Natural killer cell treated with Interleukin-12 subunit alpha and Interleukin-12 subunit beta and Interleukin-15 and Interleukin-18, amount 100 ng/mL, for 72 hours (primary cell): ENCODE results near the gene ORMDL3. TPM values are rescaled to one million over a fixed set of nuclear protein-coding genes. Genes with fewer than 3 reads are reported as not detected.
A peak's percentile ranks its signal among the peaks of the same experiment; 100 is the strongest.
"Not testable (repeated sequence)": the region's sequence is repeated elsewhere in the genome, so short reads cannot be mapped to it uniquely, and the experiment has no call there.

ENCODE experiments used
- ATAC-seq, 2 donors: fragments of 150-1000 bp; cut with Tn5 transposase in 1 of 2; sonication (Bioruptor Pico), chemical (Tn5 transposase) in 1 of 2; 2 replicates each; pipeline ENCODE4 v1.10.0; 2021
- DNase-seq: peaks from one replicate; pipeline ENCODE4 v3.0.0; 2022; ENCODE audit warnings: low spot score
- H3K27ac Mint-ChIP-seq, 2 donors: 1 replicate in 1 of 2; 2 replicates in 1 of 2; pipeline ENCODE4 v1.8.0; 2022; ENCODE audit warnings: mixed read lengths in 2 of 2, mild to moderate bottlenecking in 1 of 2, moderate library complexity in 1 of 2
- H3K27me3 Mint-ChIP-seq, 2 donors: 1 replicate in 1 of 2; 2 replicates in 1 of 2; pipeline ENCODE4 v1.8.0; 2022; ENCODE audit warnings: mixed read lengths in 2 of 2
- H3K36me3 Mint-ChIP-seq: one replicate; pipeline ENCODE4 v1.8.0; 2022; ENCODE audit warnings: mixed read lengths
- H3K4me1 Mint-ChIP-seq, 2 donors: 1 replicate in 1 of 2; 2 replicates in 1 of 2; pipeline ENCODE4 v1.8.0; 2022; ENCODE audit warnings: low read depth in 2 of 2, mixed read lengths in 2 of 2, mild to moderate bottlenecking in 1 of 2
- H3K4me3 Mint-ChIP-seq: one replicate; pipeline ENCODE4 v1.8.0; 2022; ENCODE audit warnings: mixed read lengths
- H3K9me3 Mint-ChIP-seq: 2 replicates; pipeline ENCODE4 v1.8.0; 2022; ENCODE audit warnings: mixed read lengths
- total RNA-seq, 2 donors: library from RNA; stranded (reverse); gene quantifications; one replicate each; pipeline ENCODE4 v1.2.3, GENCODE V29; 2022

Gene ORMDL3
- total RNA-seq, 2 donors from 2014 or later = 94.2 to 124 TPM

GRCh38 chr17:39904990-39905288 is 22.5 kb downstream of the ORMDL3 start:
- Mint-ChIP-seq H3K36me3 (peaks cover 8% of the 10 kb centered on the region), H3K27ac (peak overlapping the region; percentile 64 to 90), H3K4me1 (peaks cover 17 to 22% of the 10 kb centered on the region in 2 donors), H3K9me3 (no peaks in the 10 kb centered on the region), H3K4me3 (no peak overlapping the region), H3K27me3 (no peaks in the 10 kb centered on the region)
- ATAC-seq (no peak), DNase-seq (no peak)

GRCh38 chr17:39903158-39903884 is 24.1 kb downstream of the ORMDL3 start:
- Mint-ChIP-seq H3K27ac (peak overlapping the region; percentile 64 to 90), H3K4me3 (peak overlapping the region; percentile 63), H3K27me3 (no peaks in the 10 kb centered on the region), H3K9me3 (no peaks in the 10 kb centered on the region), H3K36me3 (peaks cover 8% of the 10 kb centered on the region), H3K4me1 (peaks cover 17 to 22% of the 10 kb centered on the region in 2 donors)
- ATAC-seq (peak; percentile 91 to 95), DNase-seq (no peak)

GRCh38 chr17:39902027-39902426 is 25.4 kb downstream of the ORMDL3 start:
- not testable (repeated sequence) for DNase-seq, H3K9me3 Mint-ChIP-seq, H3K27ac Mint-ChIP-seq, H3K27me3 Mint-ChIP-seq, H3K4me3 Mint-ChIP-seq, H3K36me3 Mint-ChIP-seq, ATAC-seq
- peaks cover 17 to 22% of the 10 kb centered on the region in 2 donors for H3K4me1 Mint-ChIP-seq

GRCh38 chr17:39899215-39899614 is 28.2 kb downstream of the ORMDL3 start:
- no peak for ATAC-seq
- peaks cover 7 to 17% of the 10 kb centered on the region in 2 donors for H3K4me1 Mint-ChIP-seq
- H3K36me3 Mint-ChIP-seq = no peaks in the 10 kb centered on the region
- no peak overlapping the region for H3K4me3 Mint-ChIP-seq
- H3K27ac Mint-ChIP-seq = no peak overlapping the region
- no peaks in the 10 kb centered on the region for H3K27me3 Mint-ChIP-seq
- no peaks in the 10 kb centered on the region for H3K9me3 Mint-ChIP-seq
- no peak for DNase-seq

GRCh38 chr17:39898088-39898487 is 29.3 kb downstream of the ORMDL3 start:
- H3K36me3 Mint-ChIP-seq = no peaks in the 10 kb centered on the region
- no peak for DNase-seq
- no peak overlapping the region for H3K4me3 Mint-ChIP-seq
- H3K9me3 Mint-ChIP-seq = no peaks in the 10 kb centered on the region
- no peaks in the 10 kb centered on the region for H3K27me3 Mint-ChIP-seq
- ATAC-seq = no peak
- H3K27ac Mint-ChIP-seq = peak overlapping the region in 1 of 2 donors; percentile 25
- peaks cover under 1 to 9% of the 10 kb centered on the region in 2 donors for H3K4me1 Mint-ChIP-seq

DNA sequence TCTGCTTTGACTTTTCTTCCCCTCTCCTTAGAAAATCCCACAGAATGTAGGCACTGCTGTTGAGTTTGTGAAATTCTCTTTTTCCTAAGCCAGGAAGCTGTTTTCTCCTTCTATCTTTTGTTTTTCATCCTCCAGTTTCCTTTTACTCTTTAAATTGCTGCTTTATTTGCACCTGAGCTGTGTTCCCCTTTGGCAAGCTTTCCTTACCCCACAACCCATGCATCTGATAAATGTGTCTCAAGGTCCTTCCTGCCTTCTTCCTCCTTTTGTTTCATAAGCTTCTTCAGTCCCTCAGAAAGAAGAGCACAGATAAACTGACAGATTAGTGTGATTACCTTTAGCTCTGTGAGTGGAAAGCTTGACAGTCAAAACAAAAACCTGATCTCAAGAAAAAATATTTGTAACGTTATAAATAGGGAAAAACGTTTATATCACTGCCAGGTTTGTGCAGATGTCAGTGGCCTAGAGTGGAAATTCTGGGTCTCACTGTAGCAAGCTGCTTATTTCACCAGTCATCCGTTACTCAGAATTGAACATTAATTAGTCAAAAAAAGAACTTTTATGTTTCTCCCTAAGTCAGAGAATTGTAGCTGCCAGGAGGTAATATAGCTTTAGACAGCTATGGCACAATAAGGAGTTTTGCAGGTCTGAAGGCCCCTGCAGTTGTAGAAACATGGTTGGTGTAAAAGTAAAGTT is 32.6 kb downstream of the ORMDL3 start:
- Mint-ChIP-seq H3K4me1 (peaks cover 0 to 7% of the 10 kb centered on the region in 2 donors), H3K9me3 (no peaks in the 10 kb centered on the region), H3K4me3 (peak overlapping the region; percentile 17), H3K27me3 (peaks cover 2 to 7% of the 10 kb centered on the region in 2 donors), H3K36me3 (no peaks in the 10 kb centered on the region), H3K27ac (peak overlapping the region in 1 of 2 donors; percentile 68)
- ATAC-seq (peak in 1 of 2 donors; percentile 41), DNase-seq (no peak)

GRCh38 chr17:39889200-39889599 is 38.2 kb downstream of the ORMDL3 start:
- no peaks in the 10 kb centered on the region for H3K36me3 Mint-ChIP-seq
- no peak overlapping the region for H3K27ac Mint-ChIP-seq
- no peak for DNase-seq
- peaks cover 5 to 7% of the 10 kb centered on the region in 2 donors for H3K27me3 Mint-ChIP-seq
- ATAC-seq = no peak
- no peak overlapping the region for H3K4me3 Mint-ChIP-seq
- no peaks in the 10 kb centered on the region for H3K4me1 Mint-ChIP-seq
- no peaks in the 10 kb centered on the region for H3K9me3 Mint-ChIP-seq

GRCh38 chr17:39887078-39887477 is 40.3 kb downstream of the ORMDL3 start:
- Mint-ChIP-seq H3K27me3 (peaks cover 0 to 3% of the 10 kb centered on the region in 2 donors), H3K27ac (no peak overlapping the region), H3K36me3 (no peaks in the 10 kb centered on the region), H3K4me1 (no peaks in the 10 kb centered on the region), H3K4me3 (no peak overlapping the region), H3K9me3 (no peaks in the 10 kb centered on the region)
- DNase-seq (no peak), ATAC-seq (no peak)

GRCh38 chr17:39886102-39886501 is 41.3 kb downstream of the ORMDL3 start:
- H3K27ac Mint-ChIP-seq, H3K4me3 Mint-ChIP-seq, H3K36me3 Mint-ChIP-seq, H3K4me1 Mint-ChIP-seq, DNase-seq, H3K9me3 Mint-ChIP-seq, H3K27me3 Mint-ChIP-seq, ATAC-seq: not testable (repeated sequence)

DNA sequence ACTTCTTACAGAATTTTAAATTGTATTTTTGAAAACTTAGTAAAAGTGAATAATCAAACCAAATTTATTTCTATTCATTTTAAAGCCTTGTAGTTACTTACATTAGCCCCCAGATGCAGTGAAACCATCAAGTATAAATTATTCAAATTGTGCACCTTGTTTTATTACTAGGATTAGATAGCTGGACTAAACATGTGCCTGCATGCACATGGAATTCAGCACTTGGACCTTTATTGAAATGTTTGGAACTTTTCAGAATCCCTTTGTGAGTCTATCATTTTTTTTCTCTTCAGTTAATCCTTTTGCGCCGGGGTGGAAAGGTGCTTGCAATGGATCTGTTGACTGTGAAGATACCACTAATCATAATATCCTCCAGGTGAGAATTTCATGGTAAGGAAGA is 54.6 kb downstream of the ORMDL3 start:
- DNase-seq (no peak), ATAC-seq (no peak)
- peaks cover 2 to 4% of the 10 kb centered on the region in 2 donors for H3K27me3 Mint-ChIP-seq
- H3K4me1 Mint-ChIP-seq = peaks cover under 1 to 3% of the 10 kb centered on the region in 2 donors
- no peaks in the 10 kb centered on the region for H3K36me3 Mint-ChIP-seq
- H3K27ac Mint-ChIP-seq = no peak overlapping the region
- H3K4me3 Mint-ChIP-seq = no peak overlapping the region
- H3K9me3 Mint-ChIP-seq = no peaks in the 10 kb centered on the region

DNA sequence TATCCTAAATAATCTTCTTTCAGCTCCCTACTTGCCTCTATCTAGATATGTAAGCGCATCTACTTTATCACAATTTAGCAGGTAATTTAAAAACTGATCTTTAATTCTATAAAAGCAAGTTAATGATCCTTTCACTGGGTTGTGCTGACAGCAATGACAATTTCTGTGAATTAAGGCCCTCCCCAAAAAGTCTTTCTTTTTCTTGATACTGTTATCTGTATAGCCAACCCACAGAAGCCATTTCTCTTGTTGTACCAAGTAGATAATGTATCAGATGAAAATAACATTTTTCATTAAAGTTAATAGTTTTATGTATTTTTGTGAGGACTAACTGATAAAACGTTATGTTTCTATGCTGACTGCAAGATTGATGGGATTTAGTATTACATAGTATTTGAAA is 55.6 kb downstream of the ORMDL3 start:
- no peak overlapping the region for H3K4me3 Mint-ChIP-seq
- H3K9me3 Mint-ChIP-seq = no peaks in the 10 kb centered on the region
- ATAC-seq = no peak

More for the DNA sequence above, 55.6 kb downstream of the ORMDL3 start:
- no peaks in the 10 kb centered on the region for H3K36me3 Mint-ChIP-seq
- peaks cover 8 to 10% of the 10 kb centered on the region in 2 donors for H3K4me1 Mint-ChIP-seq
- no peak overlapping the region for H3K27ac Mint-ChIP-seq
- H3K27me3 Mint-ChIP-seq = no peaks in the 10 kb centered on the region
- DNase-seq = no peak

Other genes starting within 250 kb of the ORMDL3 start
- 10 to 100 TPM in 1 of 2 donors, 1 to 10 TPM in 1; 8.8 to 13.7 TPM for gene PGAP3, start 239.5 kb downstream of the ORMDL3 start, total RNA-seq
- gene ERBB2, start 227.5 kb downstream of the ORMDL3 start, total RNA-seq = 1 to 10 TPM; 3.8 to 9.5 TPM
- gene MIEN1, start 197.1 kb downstream of the ORMDL3 start, total RNA-seq = 10 to 100 TPM; 56.3 to 64.6 TPM
- gene GRB7, start 189.7 kb downstream of the ORMDL3 start, total RNA-seq = under 1 TPM in 1 of 2 donors, not detected in 1; 0.36 TPM
- gene IKZF3, start 63.3 kb downstream of the ORMDL3 start, total RNA-seq = 10 to 100 TPM; 65.5 to 80.9 TPM
- gene ZPBP2, start 59.4 kb downstream of the ORMDL3 start, total RNA-seq = not detected
- 10 to 100 TPM; 39.0 to 54.1 TPM for gene GSDMB, start 9.0 kb downstream of the ORMDL3 start, total RNA-seq
- gene LRRC3C, start 131 bp upstream of the ORMDL3 start, total RNA-seq = not detected
- 1 to 10 TPM in 1 of 2 donors, under 1 TPM in 1; 0.24 to 1.1 TPM for gene GSDMA, start 35.4 kb upstream of the ORMDL3 start, total RNA-seq
- 100 to 1,000 TPM; 148 to 163 TPM for gene PSMD3, start 53.2 kb upstream of the ORMDL3 start, total RNA-seq
- under 1 TPM in 1 of 2 donors, not detected in 1; 0.78 TPM for gene CSF3, start 87.8 kb upstream of the ORMDL3 start, total RNA-seq
- gene MED24, start 126.8 kb upstream of the ORMDL3 start, total RNA-seq = 100 to 1,000 TPM in 1 of 2 donors, 10 to 100 TPM in 1; 91.5 to 147 TPM
- 10 to 100 TPM in 1 of 2 donors, 1 to 10 TPM in 1; 4.9 to 10.9 TPM for gene THRA, start 135.4 kb upstream of the ORMDL3 start, total RNA-seq
- gene NR1D1, start 173.0 kb upstream of the ORMDL3 start, total RNA-seq = 1 to 10 TPM; 1.4 to 5.4 TPM
- 100 to 1,000 TPM in 1 of 2 donors, 10 to 100 TPM in 1; 79.8 to 102 TPM for gene MSL1, start 194.4 kb upstream of the ORMDL3 start, total RNA-seq
- gene CASC3, start 212.9 kb upstream of the ORMDL3 start, total RNA-seq = 100 to 1,000 TPM in 1 of 2 donors, 10 to 100 TPM in 1; 83.1 to 101 TPM
- gene RAPGEFL1, start 249.9 kb upstream of the ORMDL3 start, total RNA-seq = 10 to 100 TPM in 1 of 2 donors, 1 to 10 TPM in 1; 5.9 to 17.2 TPM